GM19372 (cell line): ENCODE data around the gene PIK3CD.
"Not testable (repeated sequence)": the region's sequence is repeated elsewhere in the genome, so short reads cannot be mapped to it uniquely, and the experiment has no call there.

Experiments used
- ATAC-seq: cut with Tn5 transposase; IDR thresholded peaks from one replicate; pipeline ENCODE4 v1.9.1; 2021; ENCODE audit warnings: mild to moderate bottlenecking, low read depth, moderate library complexity; ENCODE audit not compliant: unreplicated experiment

PIK3CD gene

GRCh38 chr1:9761855-9762254, 110.3 kb downstream of the PIK3CD start:
- ATAC-seq = no peak

- ATAC-seq = not testable (repeated sequence)
Observed at GRCh38 chr1:9762446-9762845, 110.9 kb downstream of the PIK3CD start.

DNA sequence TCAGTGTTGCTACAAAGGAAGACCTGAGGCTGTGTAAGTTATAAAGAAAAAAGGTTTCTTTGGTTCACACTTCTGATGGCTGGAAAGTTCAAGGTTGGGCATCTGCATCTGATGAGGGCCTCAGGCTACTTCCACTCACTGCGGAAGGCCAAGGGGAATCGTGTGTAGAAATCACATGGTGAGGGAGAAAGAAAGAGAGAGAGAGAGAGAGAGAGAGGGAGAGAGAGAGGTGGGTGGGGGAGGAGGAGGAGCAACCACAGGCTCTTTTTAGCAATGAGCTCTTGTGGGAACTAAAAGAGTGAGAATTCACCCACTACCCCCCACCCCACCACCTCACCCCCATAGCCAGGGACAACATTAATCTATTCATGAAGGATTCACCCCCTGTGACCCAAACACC, 112.4 kb downstream of the PIK3CD start:
- ATAC-seq = no peak

DNA sequence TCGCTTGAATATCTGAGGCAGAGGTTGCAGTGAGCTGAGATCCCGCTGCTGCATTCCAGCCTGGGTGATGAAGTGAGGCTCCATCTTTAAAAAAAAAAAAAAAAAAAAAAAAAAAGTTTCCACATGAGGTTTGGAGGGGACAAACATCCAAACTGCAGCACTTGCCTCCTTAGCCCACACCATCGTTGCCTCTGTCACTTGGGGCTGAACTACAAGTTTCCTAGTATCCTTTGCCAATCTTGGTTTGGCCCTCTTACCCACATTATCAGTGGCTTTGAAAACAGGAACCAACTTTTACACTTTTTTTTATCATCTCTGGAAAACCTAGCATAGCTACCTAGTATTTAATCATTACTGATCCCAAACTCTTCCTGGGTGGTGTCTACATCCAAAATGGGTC, 113.0 kb downstream of the PIK3CD start:
- ATAC-seq = no peak

- no peak for ATAC-seq
Observed at GRCh38 chr1:9766759-9767442, 115.4 kb downstream of the PIK3CD start.

DNA sequence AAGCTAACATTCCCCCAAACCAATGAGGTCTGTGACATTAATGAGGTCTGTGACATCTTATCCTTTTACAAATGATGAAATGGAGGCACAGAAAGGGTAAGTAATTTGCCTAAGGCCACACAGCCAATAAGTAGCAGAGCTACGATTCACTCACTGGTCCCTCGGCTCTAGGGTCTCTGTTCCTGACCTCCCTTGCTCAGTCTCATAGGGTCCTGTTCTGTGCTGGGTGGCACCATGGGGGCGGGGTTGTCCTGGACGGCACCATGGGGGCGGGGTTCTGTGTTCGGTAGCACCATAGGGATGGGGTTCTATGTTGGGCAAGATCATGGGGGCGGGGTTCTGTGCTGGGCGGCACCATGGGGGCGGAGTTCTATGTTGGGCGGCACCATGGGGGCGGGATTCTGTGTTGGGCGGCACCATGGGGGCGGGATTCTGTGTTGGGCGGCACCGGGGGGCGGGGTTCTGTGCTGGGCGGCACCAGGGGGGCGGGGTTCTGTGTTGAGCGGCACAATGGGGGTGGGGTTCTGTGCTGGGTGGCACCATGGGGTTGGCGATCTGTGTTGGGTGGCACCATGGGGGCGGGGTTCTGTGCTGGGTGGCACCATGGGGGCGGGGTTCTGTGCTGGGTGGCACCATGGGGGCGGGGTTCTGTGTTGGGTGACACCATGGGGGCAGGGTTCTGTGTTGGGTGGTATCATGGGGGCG, 116.6 kb downstream of the PIK3CD start:
- ATAC-seq = no peak

- no peak for ATAC-seq
Observed at GRCh38 chr1:9768983-9769382, 117.5 kb downstream of the PIK3CD start.

DNA sequence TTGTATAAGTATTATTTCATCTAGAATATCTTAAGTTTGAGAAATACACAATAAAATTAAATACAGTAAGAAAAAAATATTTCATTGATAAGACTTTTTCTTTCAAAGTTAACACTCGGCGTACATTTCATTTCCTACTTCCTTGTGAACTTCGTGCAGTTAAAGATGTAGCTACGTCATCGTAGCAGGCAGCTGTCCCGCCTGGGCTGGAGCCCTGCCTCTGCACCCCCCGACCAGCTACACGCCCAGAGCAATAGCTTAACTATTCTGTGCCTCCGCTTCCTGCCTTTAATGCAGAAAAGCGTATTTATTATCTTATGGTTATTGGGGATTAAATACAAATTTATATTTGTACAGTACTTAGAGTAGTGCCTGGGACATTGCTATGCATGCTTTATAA, 118.8 kb downstream of the PIK3CD start:
- no peak for ATAC-seq

- no peak for ATAC-seq
Observed at GRCh38 chr1:9774712-9775679, 123.5 kb downstream of the PIK3CD start.

DNA sequence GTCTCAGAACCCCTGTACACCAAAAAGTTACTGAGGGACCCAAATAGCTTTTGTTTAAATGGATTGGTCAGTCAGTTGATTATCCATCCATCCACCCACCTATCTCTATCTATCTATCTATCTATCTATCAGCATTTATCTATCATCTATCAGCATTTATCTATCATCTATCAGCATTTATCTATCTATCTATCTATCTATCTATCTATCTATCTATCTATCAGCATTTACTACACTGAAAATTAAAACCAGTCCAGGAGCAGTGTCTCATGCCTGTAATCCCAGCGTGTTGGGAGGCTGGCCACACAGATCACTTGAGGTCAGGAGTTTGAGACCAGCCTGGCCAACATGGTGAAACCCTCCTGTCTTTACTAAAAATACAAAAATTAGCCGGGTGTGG, 125.2 kb downstream of the PIK3CD start:
- no peak for ATAC-seq
